Liver (tissue), 3 donors: ENCODE results near the gene AATK.

Experiments used
- ATF3 ChIP-seq: IDR thresholded peaks from 2 replicates; pipeline ENCODE4 v1.6.1; 2016; ENCODE audit warnings: antibody characterized with exemption
- CTCF ChIP-seq: fragments of 150-350 bp; IDR thresholded peaks from 2 replicates; pipeline ENCODE4 v1.5.1; 2017; ENCODE audit warnings: improper control_type of control experiment, low read depth, low read length; ENCODE audit not compliant: missing input control
- FOXA1 ChIP-seq: IDR thresholded peaks from 2 replicates; pipeline ENCODE4 v1.6.1; 2016; ENCODE audit warnings: antibody characterized with exemption
- FOXA2 ChIP-seq: IDR thresholded peaks from 2 replicates; pipeline ENCODE4 v1.6.1; 2016; ENCODE audit warnings: antibody characterized with exemption
- GABPA ChIP-seq, 2 donors: IDR thresholded peaks in 1 of 2; conservative IDR thresholded peaks in 1 of 2; 2 replicates each; pipeline ENCODE4 v1.6.1; 2016; ENCODE audit warnings: antibody characterized with exemption in 2 of 2, mild to moderate bottlenecking in 1 of 2, moderate library complexity in 1 of 2
- HNF4A ChIP-seq, 2 donors: conservative IDR thresholded peaks; 2 replicates each; pipeline ENCODE4 v1.6.1; 2016; ENCODE audit warnings: antibody characterized with exemption in 2 of 2, mild to moderate bottlenecking in 2 of 2
- JUND ChIP-seq, 2 donors: IDR thresholded peaks; 2 replicates each; pipeline ENCODE4 v1.6.1; 2016; ENCODE audit warnings: antibody characterized with exemption in 2 of 2
- MAX ChIP-seq: IDR thresholded peaks from 2 replicates; pipeline ENCODE4 v1.6.1; 2016; ENCODE audit warnings: antibody characterized with exemption
- RAD21 ChIP-seq, 2 donors: IDR thresholded peaks; 2 replicates each; pipeline ENCODE4 v1.6.1; 2016; ENCODE audit warnings: antibody characterized with exemption in 2 of 2, mild to moderate bottlenecking in 2 of 2
- REST ChIP-seq: IDR thresholded peaks from 2 replicates; pipeline ENCODE4 v1.6.1; 2016; ENCODE audit warnings: antibody characterized with exemption, mild to moderate bottlenecking
- RXRA ChIP-seq, 2 donors: IDR thresholded peaks; 2 replicates each; pipeline ENCODE4 v1.6.1; 2017 to 2018; ENCODE audit warnings: antibody characterized with exemption in 2 of 2, mild to moderate bottlenecking in 1 of 2
- SP1 ChIP-seq: IDR thresholded peaks from 2 replicates; pipeline ENCODE4 v1.6.1; 2018; ENCODE audit warnings: antibody characterized with exemption, mild to moderate bottlenecking
- TAF1 ChIP-seq: conservative IDR thresholded peaks from 2 replicates; pipeline ENCODE4 v1.6.1; 2016; ENCODE audit warnings: antibody characterized with exemption, mild to moderate bottlenecking
- YY1 ChIP-seq: IDR thresholded peaks from 2 replicates; pipeline ENCODE4 v1.6.1; 2016; ENCODE audit warnings: antibody characterized with exemption, mild to moderate bottlenecking
- donor health status: healthy.
- donor health status: healthy.

GRCh38 chr17:81125573-81126081, 40.4 kb downstream of the AATK start:
- TF ChIP-seq MAX (no peak), CTCF (no peak), ATF3 (no peak), SP1 (no peak), RAD21 (IDR thresholded peaks at IDR 0.05) (no peak), HNF4A (conservative IDR thresholded peaks at IDR 0.05) (no peak), TAF1 (no peak), GABPA (IDR thresholded peaks at IDR 0.05 in 1 of 2, conservative IDR thresholded peaks at IDR 0.05 in 1 of 2) (no peak), JUND (IDR thresholded peaks at IDR 0.05) (no peak), YY1 (no peak), REST (no peak), FOXA1 (no peak), RXRA (IDR thresholded peaks at IDR 0.05) (no peak), FOXA2 (no peak)
